Measurements from ENCODE around the gene MAU2. TPM values are rescaled to one million over a fixed set of nuclear protein-coding genes. Genes with fewer than 3 reads are reported as not detected.

The MAU2 gene
- total and polyA plus RNA-seq, 3 experiments from 2014 or later = 27.6 to 59.4 (median 52.3) TPM

GRCh38 chr19:19381007-19381926, 60.6 kb downstream of the MAU2 start:
- no peak overlapping the region for H3K4me3 Mint-ChIP-seq
- Histone ChIP-seq H3K27ac (ENCODE audit: low read depth, low read length) (no peak overlapping the region), H3K4me1 (ENCODE audit: insufficient read depth, low read length) (peaks cover 8% of the 10 kb centered on the region), H3K36me3 (ENCODE audit: insufficient read depth, low read length) (no peaks in the 10 kb centered on the region), H3K27me3 (ENCODE audit: insufficient read depth, low read length, poor library complexity, severe bottlenecking) (no peaks in the 10 kb centered on the region), H3K4me3 (ENCODE audit: low read length) (no peak overlapping the region), H3K9me3 (ENCODE audit: low read length) (no peaks in the 10 kb centered on the region)
- POLR2A ChIA-PET = interaction anchor here (1.2 to 1.7 kb wide), 2 partner anchors 8 to 24 kb away, joined by 4 read pairs; partner anchors contain the start of gene GATAD2A
- peak in 1 of 5 donors; percentile 36 for DNase-seq
- peaks cover 0 to 4% (median 0%) of the 10 kb centered on the region in 3 donors for H3K4me1 Mint-ChIP-seq
- H3K36me3 Mint-ChIP-seq = peaks cover 0 to 5% (median 0%) of the 10 kb centered on the region in 3 donors
- H3K27ac Mint-ChIP-seq = peak overlapping the region in 1 of 8 donors; percentile 11
- H3K27me3 Mint-ChIP-seq = no peaks in the 10 kb centered on the region
- H3K9me3 Mint-ChIP-seq = no peaks in the 10 kb centered on the region
- CTCF ChIA-PET = interaction anchor here (1.1 to 1.6 kb wide), 2 partner anchors 14 to 24 kb away, joined by 4 read pairs; partner anchors contain the start of gene GATAD2A

- Mint-ChIP-seq H3K27me3 (no peaks in the 10 kb centered on the region), H3K36me3 (peaks cover 0 to 7% (median 0%) of the 10 kb centered on the region in 3 donors), H3K4me3 (peak overlapping the region in 3 of 7 donors; percentile 10 to 40 (median 34)), H3K27ac (no peak overlapping the region), H3K4me1 (peaks cover 7 to 9% (median 8%) of the 10 kb centered on the region in 3 donors), H3K9me3 (no peaks in the 10 kb centered on the region)
- CTCF ChIA-PET = no interaction called here
- DNase-seq = peak in 1 of 5 donors; percentile 32
- Histone ChIP-seq H3K27ac (ENCODE audit: low read depth, low read length) (no peak overlapping the region), H3K4me1 (ENCODE audit: insufficient read depth, low read length) (peaks cover 16% of the 10 kb centered on the region), H3K4me3 (ENCODE audit: low read length) (no peak overlapping the region), H3K27me3 (ENCODE audit: insufficient read depth, low read length, poor library complexity, severe bottlenecking) (no peaks in the 10 kb centered on the region), H3K36me3 (ENCODE audit: insufficient read depth, low read length) (no peaks in the 10 kb centered on the region), H3K9me3 (ENCODE audit: low read length) (no peaks in the 10 kb centered on the region)
- POLR2A ChIA-PET = interaction anchor here (1.2 to 1.7 kb wide), 2 partner anchors 9 to 23 kb away, joined by 4 read pairs; partner anchors contain the start of gene GATAD2A
Observed at GRCh38 chr19:19382118-19382517, 61.5 kb downstream of the MAU2 start.

- H3K4me1 Mint-ChIP-seq = peaks cover 31 to 33% (median 32%) of the 10 kb centered on the region in 3 donors
- Histone ChIP-seq H3K9me3 (ENCODE audit: low read length) (no peaks in the 10 kb centered on the region), H3K4me1 (ENCODE audit: insufficient read depth, low read length) (peaks cover 40% of the 10 kb centered on the region), H3K27me3 (ENCODE audit: insufficient read depth, low read length, poor library complexity, severe bottlenecking) (no peaks in the 10 kb centered on the region), H3K36me3 (ENCODE audit: insufficient read depth, low read length) (no peaks in the 10 kb centered on the region), H3K4me3 (ENCODE audit: low read length) (peak overlapping the region; percentile 74), H3K27ac (ENCODE audit: low read depth, low read length) (peak overlapping the region; percentile 90)
- no peaks in the 10 kb centered on the region for H3K27me3 Mint-ChIP-seq
- peak in 1 of 5 donors; percentile 26 for DNase-seq
- POLR2A ChIA-PET = interaction anchor here (1.6 kb wide), 3 partner anchors 12 to 104 kb away, joined by 15 to 32 read pairs (median 17); partner anchors contain the start of gene GATAD2A
- H3K27ac Mint-ChIP-seq = peak overlapping the region in 5 of 8 donors; percentile 17 to 96 (median 66)
- peaks cover 0 to 11% (median 0%) of the 10 kb centered on the region in 3 donors for H3K36me3 Mint-ChIP-seq
- H3K9me3 Mint-ChIP-seq = no peaks in the 10 kb centered on the region
- H3K4me3 Mint-ChIP-seq = peak overlapping the region; percentile 86 to 96 (median 92)
- CTCF ChIA-PET = interaction anchor here (1.4 to 3.4 kb wide), 3 partner anchors 10 to 105 kb away, joined by 4 to 17 read pairs (median 16); partner anchors contain the start of gene GATAD2A
Observed at GRCh38 chr19:19384486-19384885, 63.9 kb downstream of the MAU2 start.

- Mint-ChIP-seq H3K27ac (peak overlapping the region; percentile 84 to 96 (median 92)), H3K27me3 (no peaks in the 10 kb centered on the region), H3K4me1 (peaks cover 39 to 40% (median 40%) of the 10 kb centered on the region in 3 donors), H3K9me3 (no peaks in the 10 kb centered on the region), H3K4me3 (peak overlapping the region; percentile 86 to 96 (median 92)), H3K36me3 (peaks cover 0 to 13% (median 2%) of the 10 kb centered on the region in 3 donors)
- Histone ChIP-seq H3K4me1 (ENCODE audit: insufficient read depth, low read length) (peaks cover 47% of the 10 kb centered on the region), H3K27me3 (ENCODE audit: insufficient read depth, low read length, poor library complexity, severe bottlenecking) (no peaks in the 10 kb centered on the region), H3K27ac (ENCODE audit: low read depth, low read length) (peak overlapping the region; percentile 90), H3K9me3 (ENCODE audit: low read length) (no peaks in the 10 kb centered on the region), H3K36me3 (ENCODE audit: insufficient read depth, low read length) (no peaks in the 10 kb centered on the region), H3K4me3 (ENCODE audit: low read length) (peak overlapping the region; percentile 74)
- ChIA-PET POLR2A (interaction anchor here (0.5 to 1.6 kb wide), 8 partner anchors 12 to 283 kb away, joined by 3 to 32 read pairs (median 9); partner anchors contain the start of genes GATAD2A, NDUFA13 and ZNF101), CTCF (interaction anchor here (1.4 to 3.4 kb wide), 3 partner anchors 9 to 104 kb away, joined by 4 to 17 read pairs (median 16); partner anchors contain the start of gene GATAD2A)
- DNase-seq = peak in 4 of 5 donors; percentile 98 to 100 (median 99)
Observed at GRCh38 chr19:19385131-19385895, 64.7 kb downstream of the MAU2 start.

GRCh38 chr19:19385896-19386869, 65.6 kb downstream of the MAU2 start:
- Mint-ChIP-seq H3K36me3 (peaks cover 0 to 13% (median 2%) of the 10 kb centered on the region in 3 donors), H3K4me1 (peaks cover 47 to 49% (median 48%) of the 10 kb centered on the region in 3 donors), H3K9me3 (no peaks in the 10 kb centered on the region), H3K27ac (peak overlapping the region; percentile 92 to 99 (median 95)), H3K4me3 (peak overlapping the region; percentile 91 to 100 (median 95)), H3K27me3 (no peaks in the 10 kb centered on the region)
- H3K27ac ChIP-seq (ENCODE audit: low read depth, low read length) = peak overlapping the region; percentile 90
- H3K9me3 ChIP-seq (ENCODE audit: low read length) = no peaks in the 10 kb centered on the region
- peak in 3 of 5 donors; percentile 48 to 76 (median 49) for DNase-seq
- H3K27me3 ChIP-seq (ENCODE audit: insufficient read depth, low read length, poor library complexity, severe bottlenecking) = no peaks in the 10 kb centered on the region
- no peaks in the 10 kb centered on the region for H3K36me3 ChIP-seq (ENCODE audit: insufficient read depth, low read length)
- ChIA-PET CTCF (interaction anchor here (1.4 to 3.4 kb wide), 3 partner anchors 9 to 103 kb away, joined by 4 to 17 read pairs (median 16); partner anchors contain the start of gene GATAD2A), POLR2A (interaction anchor here (0.5 to 1.6 kb wide), 8 partner anchors 13 to 282 kb away, joined by 3 to 32 read pairs (median 9); partner anchors contain the start of genes GATAD2A, NDUFA13 and ZNF101)
- H3K4me3 ChIP-seq (ENCODE audit: low read length) = peak overlapping the region; percentile 90
- peaks cover 54% of the 10 kb centered on the region for H3K4me1 ChIP-seq (ENCODE audit: insufficient read depth, low read length)

- Mint-ChIP-seq H3K9me3 (no peaks in the 10 kb centered on the region), H3K4me3 (peak overlapping the region; percentile 90 to 100 (median 95)), H3K36me3 (peaks cover 0 to 13% (median 2%) of the 10 kb centered on the region in 3 donors), H3K27ac (peak overlapping the region; percentile 88 to 99 (median 95)), H3K27me3 (no peaks in the 10 kb centered on the region), H3K4me1 (peaks cover 51 to 55% (median 54%) of the 10 kb centered on the region in 3 donors)
- Histone ChIP-seq H3K4me3 (ENCODE audit: low read length) (peak overlapping the region; percentile 90), H3K27me3 (ENCODE audit: insufficient read depth, low read length, poor library complexity, severe bottlenecking) (no peaks in the 10 kb centered on the region), H3K36me3 (ENCODE audit: insufficient read depth, low read length) (no peaks in the 10 kb centered on the region), H3K27ac (ENCODE audit: low read depth, low read length) (peak overlapping the region; percentile 90), H3K9me3 (ENCODE audit: low read length) (no peaks in the 10 kb centered on the region), H3K4me1 (ENCODE audit: insufficient read depth, low read length) (peaks cover 61% of the 10 kb centered on the region)
- ChIA-PET CTCF (interaction anchor here (0.8 kb wide), 1 partner anchor 22 kb away, joined by 3 read pairs; no protein-coding TSS in a partner anchor), POLR2A (interaction anchor here (1.1 to 1.3 kb wide), 2 partner anchors 20 to 103 kb away, joined by 3 to 11 read pairs; no protein-coding TSS in a partner anchor)
- peak in 1 of 5 donors; percentile 26 for DNase-seq
Observed at GRCh38 chr19:19387108-19387507, 66.5 kb downstream of the MAU2 start.

Data from CD8-positive, alpha-beta memory T cell (primary cell).